HG02938 (cell line): ENCODE data around the gene CARD14.
"Not testable (repeated sequence)": the region's sequence is repeated elsewhere in the genome, so short reads cannot be mapped to it uniquely, and the experiment has no call there.

Experiments used
- ATAC-seq: cut with Tn5 transposase; IDR thresholded peaks from one replicate; pipeline ENCODE4 v1.9.1; 2021; ENCODE audit warnings: mild to moderate bottlenecking, moderate library complexity; ENCODE audit not compliant: unreplicated experiment

CARD14 gene

GRCh38 chr17:80182845-80183223, 13.0 kb downstream of the CARD14 start:
- no peak for ATAC-seq

GRCh38 chr17:80183581-80184422, 14.0 kb downstream of the CARD14 start:
- no peak for ATAC-seq

GRCh38 chr17:80184423-80184714, 14.5 kb downstream of the CARD14 start:
- ATAC-seq, result no peak

GRCh38 chr17:80185968-80186367, 16.1 kb downstream of the CARD14 start:
- ATAC-seq, result no peak

- ATAC-seq, result no peak
These were observed 17.3 kb downstream of the CARD14 start for GRCh38 chr17:80187090-80187489.

GRCh38 chr17:80187515-80187941, 17.7 kb downstream of the CARD14 start:
- ATAC-seq, result no peak

GRCh38 chr17:80189611-80190010, 19.8 kb downstream of the CARD14 start:
- no peak for ATAC-seq

- no peak for ATAC-seq
These were observed 20.9 kb downstream of the CARD14 start for GRCh38 chr17:80190716-80191115.

GRCh38 chr17:80191192-80191591, 21.4 kb downstream of the CARD14 start:
- ATAC-seq, result no peak

- no peak for ATAC-seq
These were observed 22.2 kb downstream of the CARD14 start for GRCh38 chr17:80191865-80192661.

- no peak for ATAC-seq
These were observed 25.3 kb downstream of the CARD14 start for GRCh38 chr17:80195141-80195540.

GRCh38 chr17:80195671-80196529, 26.1 kb downstream of the CARD14 start:
- ATAC-seq, result no peak

- ATAC-seq, result no peak
These were observed 26.8 kb downstream of the CARD14 start for GRCh38 chr17:80196652-80197051.

GRCh38 chr17:80198144-80198661, 28.4 kb downstream of the CARD14 start:
- no peak for ATAC-seq

GRCh38 chr17:80199295-80199694, 29.5 kb downstream of the CARD14 start:
- not testable (repeated sequence) for ATAC-seq

- ATAC-seq, result no peak
These were observed 31.6 kb downstream of the CARD14 start for GRCh38 chr17:80201446-80201845.

- no peak for ATAC-seq
These were observed 32.4 kb downstream of the CARD14 start for GRCh38 chr17:80202197-80202596.

- ATAC-seq, result no peak
These were observed 33.7 kb downstream of the CARD14 start for GRCh38 chr17:80203471-80203963.

- no peak for ATAC-seq
These were observed 35.0 kb downstream of the CARD14 start for GRCh38 chr17:80204626-80205468.

GRCh38 chr17:80205811-80206210, 36.0 kb downstream of the CARD14 start:
- no peak for ATAC-seq
